HG02970 (cell line): ENCODE data around the gene TXNIP.

ENCODE experiments used
- ATAC-seq: cut with Tn5 transposase; IDR thresholded peaks from one replicate; pipeline ENCODE4 v1.9.1; 2021; ENCODE audit warnings: mild to moderate bottlenecking, moderate library complexity, moderate number of reproducible peaks; ENCODE audit not compliant: unreplicated experiment, low FRiP score

The TXNIP gene

GRCh38 chr1:145964328-145965118 lies 31.9 kb downstream of the TXNIP start, which contains the start of the genes ANKRD34A and POLR3GL:
Gene ANKRD34A, minus strand, starts transcription at chr1:145964575. Its CDS starts 2,816 bp downstream, at chr1:145961759.
Gene POLR3GL, plus strand, starts transcription at chr1:145964690. Its CDS starts 10,176 bp downstream, at chr1:145974866.
- ATAC-seq: peak; percentile 81

- ATAC-seq: no peak
Measured at GRCh38 chr1:145963265-145964019, 32.9 kb downstream of the TXNIP start.

- no peak for ATAC-seq
Measured at GRCh38 chr1:145962157-145963102, 33.9 kb downstream of the TXNIP start.

- no peak for ATAC-seq
Measured at GRCh38 chr1:145961425-145962156, 34.8 kb downstream of the TXNIP start.

- no peak for ATAC-seq
Measured at GRCh38 chr1:145961109-145961424, 35.3 kb downstream of the TXNIP start.

- ATAC-seq: no peak
Measured at GRCh38 chr1:145960468-145961108, 35.8 kb downstream of the TXNIP start.

GRCh38 chr1:145959957-145960467 lies 36.4 kb downstream of the TXNIP start:
- no peak for ATAC-seq

GRCh38 chr1:145959333-145959732 lies 37.0 kb downstream of the TXNIP start:
- no peak for ATAC-seq

- ATAC-seq: no peak
Measured at GRCh38 chr1:145958734-145959133, 37.6 kb downstream of the TXNIP start.

- ATAC-seq: peak; percentile 83
Measured at GRCh38 chr1:145957443-145958319, 38.7 kb downstream of the TXNIP start, which contains the start of gene LIX1L. Gene LIX1L, minus strand, starts transcription at chr1:145958017. Its CDS starts 90 bp downstream, at chr1:145957927.

- no peak for ATAC-seq
Measured at GRCh38 chr1:145956781-145957442, 39.5 kb downstream of the TXNIP start.

GRCh38 chr1:145956361-145956760 lies 40.0 kb downstream of the TXNIP start:
- ATAC-seq: no peak

GRCh38 chr1:145955436-145955835 lies 40.9 kb downstream of the TXNIP start:
- no peak for ATAC-seq

- ATAC-seq: no peak
Measured at GRCh38 chr1:145953861-145954260, 42.5 kb downstream of the TXNIP start.

GRCh38 chr1:145952903-145953302 lies 43.5 kb downstream of the TXNIP start:
- ATAC-seq: no peak

GRCh38 chr1:145951526-145951925 lies 44.9 kb downstream of the TXNIP start:
- ATAC-seq: no peak

- no peak for ATAC-seq
Measured at GRCh38 chr1:145949219-145949618, 47.2 kb downstream of the TXNIP start.

GRCh38 chr1:145947551-145947950 lies 48.8 kb downstream of the TXNIP start:
- no peak for ATAC-seq
